ENCODE data around the gene ERI3. TPM values are rescaled to one million over a fixed set of nuclear protein-coding genes. Genes with fewer than 3 reads are reported as not detected.

Gene ERI3
- total and polyA plus RNA-seq, 2 of the 13 experiments (the other 11 are each of a cell fraction or from before 2014, with no cell fraction given) = 35.6 to 35.9 TPM

DNA sequence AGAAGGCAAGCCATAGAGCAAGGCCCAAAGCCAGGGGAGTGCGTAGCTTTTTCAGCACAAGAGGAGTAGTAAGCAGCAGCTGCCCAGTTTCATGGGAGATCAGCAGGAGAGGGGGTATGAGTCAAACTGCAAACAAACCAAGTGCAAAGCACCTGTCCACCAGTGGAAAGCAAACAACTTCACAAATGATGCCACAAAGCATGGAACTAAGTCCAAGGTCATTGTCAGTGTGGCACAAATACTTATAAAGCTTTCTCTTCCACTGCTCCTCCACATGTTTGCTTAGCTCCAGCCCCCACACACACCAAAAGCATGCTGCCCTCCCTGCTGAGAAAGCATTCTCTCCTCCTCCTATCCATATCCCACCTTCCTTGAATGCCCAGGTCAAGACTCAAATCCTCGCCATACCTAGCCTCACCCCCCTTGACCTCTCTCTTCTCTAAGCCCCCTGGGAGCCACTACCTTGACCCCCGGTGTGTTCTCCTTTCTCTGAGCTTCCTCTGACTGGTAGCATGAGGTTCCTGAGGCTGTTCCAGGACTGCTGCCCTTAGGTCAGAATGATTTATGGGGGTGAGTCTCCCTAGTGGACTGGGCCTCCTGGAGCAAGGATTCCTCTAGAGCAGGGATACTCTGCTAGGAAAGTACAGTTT lies 71.4 kb downstream of the ERI3 start (continued):
- TF ChIP-seq, protein P1, sequence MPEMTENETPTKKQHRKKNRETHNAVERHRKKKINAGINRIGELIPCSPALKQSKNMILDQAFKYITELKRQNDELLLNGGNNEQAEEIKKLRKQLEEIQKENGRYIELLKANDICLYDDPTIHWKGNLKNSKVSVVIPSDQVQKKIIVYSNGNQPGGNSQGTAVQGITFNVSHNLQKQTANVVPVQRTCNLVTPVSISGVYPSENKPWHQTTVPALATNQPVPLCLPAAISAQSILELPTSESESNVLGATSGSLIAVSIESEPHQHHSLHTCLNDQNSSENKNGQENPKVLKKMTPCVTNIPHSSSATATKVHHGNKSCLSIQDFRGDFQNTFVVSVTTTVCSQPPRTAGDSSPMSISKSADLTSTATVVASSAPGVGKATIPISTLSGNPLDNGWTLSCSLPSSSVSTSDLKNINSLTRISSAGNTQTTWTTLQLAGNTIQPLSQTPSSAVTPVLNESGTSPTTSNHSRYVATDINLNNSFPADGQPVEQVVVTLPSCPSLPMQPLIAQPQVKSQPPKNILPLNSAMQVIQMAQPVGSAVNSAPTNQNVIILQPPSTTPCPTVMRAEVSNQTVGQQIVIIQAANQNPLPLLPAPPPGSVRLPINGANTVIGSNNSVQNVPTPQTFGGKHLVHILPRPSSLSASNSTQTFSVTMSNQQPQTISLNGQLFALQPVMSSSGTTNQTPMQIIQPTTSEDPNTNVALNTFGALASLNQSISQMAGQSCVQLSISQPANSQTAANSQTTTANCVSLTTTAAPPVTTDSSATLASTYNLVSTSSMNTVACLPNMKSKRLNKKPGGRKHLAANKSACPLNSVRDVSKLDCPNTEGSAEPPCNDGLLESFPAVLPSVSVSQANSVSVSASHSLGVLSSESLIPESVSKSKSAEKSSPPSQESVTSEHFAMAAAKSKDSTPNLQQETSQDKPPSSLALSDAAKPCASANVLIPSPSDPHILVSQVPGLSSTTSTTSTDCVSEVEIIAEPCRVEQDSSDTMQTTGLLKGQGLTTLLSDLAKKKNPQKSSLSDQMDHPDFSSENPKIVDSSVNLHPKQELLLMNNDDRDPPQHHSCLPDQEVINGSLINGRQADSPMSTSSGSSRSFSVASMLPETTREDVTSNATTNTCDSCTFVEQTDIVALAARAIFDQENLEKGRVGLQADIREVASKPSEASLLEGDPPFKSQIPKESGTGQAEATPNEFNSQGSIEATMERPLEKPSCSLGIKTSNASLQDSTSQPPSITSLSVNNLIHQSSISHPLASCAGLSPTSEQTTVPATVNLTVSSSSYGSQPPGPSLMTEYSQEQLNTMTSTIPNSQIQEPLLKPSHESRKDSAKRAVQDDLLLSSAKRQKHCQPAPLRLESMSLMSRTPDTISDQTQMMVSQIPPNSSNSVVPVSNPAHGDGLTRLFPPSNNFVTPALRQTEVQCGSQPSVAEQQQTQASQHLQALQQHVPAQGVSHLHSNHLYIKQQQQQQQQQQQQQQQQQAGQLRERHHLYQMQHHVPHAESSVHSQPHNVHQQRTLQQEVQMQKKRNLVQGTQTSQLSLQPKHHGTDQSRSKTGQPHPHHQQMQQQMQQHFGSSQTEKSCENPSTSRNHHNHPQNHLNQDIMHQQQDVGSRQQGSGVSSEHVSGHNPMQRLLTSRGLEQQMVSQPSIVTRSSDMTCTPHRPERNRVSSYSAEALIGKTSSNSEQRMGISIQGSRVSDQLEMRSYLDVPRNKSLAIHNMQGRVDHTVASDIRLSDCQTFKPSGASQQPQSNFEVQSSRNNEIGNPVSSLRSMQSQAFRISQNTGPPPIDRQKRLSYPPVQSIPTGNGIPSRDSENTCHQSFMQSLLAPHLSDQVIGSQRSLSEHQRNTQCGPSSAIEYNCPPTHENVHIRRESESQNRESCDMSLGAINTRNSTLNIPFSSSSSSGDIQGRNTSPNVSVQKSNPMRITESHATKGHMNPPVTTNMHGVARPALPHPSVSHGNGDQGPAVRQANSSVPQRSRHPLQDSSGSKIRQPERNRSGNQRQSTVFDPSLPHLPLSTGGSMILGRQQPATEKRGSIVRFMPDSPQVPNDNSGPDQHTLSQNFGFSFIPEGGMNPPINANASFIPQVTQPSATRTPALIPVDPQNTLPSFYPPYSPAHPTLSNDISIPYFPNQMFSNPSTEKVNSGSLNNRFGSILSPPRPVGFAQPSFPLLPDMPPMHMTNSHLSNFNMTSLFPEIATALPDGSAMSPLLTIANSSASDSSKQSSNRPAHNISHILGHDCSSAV (CRISPR knock-in tag; IDR thresholded peaks at IDR 0.05; ENCODE audit: borderline replicate concordance) = no peak
- TF ChIP-seq, protein P2, sequence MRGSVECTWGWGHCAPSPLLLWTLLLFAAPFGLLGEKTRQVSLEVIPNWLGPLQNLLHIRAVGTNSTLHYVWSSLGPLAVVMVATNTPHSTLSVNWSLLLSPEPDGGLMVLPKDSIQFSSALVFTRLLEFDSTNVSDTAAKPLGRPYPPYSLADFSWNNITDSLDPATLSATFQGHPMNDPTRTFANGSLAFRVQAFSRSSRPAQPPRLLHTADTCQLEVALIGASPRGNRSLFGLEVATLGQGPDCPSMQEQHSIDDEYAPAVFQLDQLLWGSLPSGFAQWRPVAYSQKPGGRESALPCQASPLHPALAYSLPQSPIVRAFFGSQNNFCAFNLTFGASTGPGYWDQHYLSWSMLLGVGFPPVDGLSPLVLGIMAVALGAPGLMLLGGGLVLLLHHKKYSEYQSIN (CRISPR knock-in tag; IDR thresholded peaks at IDR 0.05; ENCODE audit: borderline replicate concordance) = no peak
- TF ChIP-seq ZFY (CRISPR knock-in tag; IDR thresholded peaks at IDR 0.05) = peak; percentile 66; the same call in 1 of the 2 replicates
- TF ChIP-seq, protein P3, sequence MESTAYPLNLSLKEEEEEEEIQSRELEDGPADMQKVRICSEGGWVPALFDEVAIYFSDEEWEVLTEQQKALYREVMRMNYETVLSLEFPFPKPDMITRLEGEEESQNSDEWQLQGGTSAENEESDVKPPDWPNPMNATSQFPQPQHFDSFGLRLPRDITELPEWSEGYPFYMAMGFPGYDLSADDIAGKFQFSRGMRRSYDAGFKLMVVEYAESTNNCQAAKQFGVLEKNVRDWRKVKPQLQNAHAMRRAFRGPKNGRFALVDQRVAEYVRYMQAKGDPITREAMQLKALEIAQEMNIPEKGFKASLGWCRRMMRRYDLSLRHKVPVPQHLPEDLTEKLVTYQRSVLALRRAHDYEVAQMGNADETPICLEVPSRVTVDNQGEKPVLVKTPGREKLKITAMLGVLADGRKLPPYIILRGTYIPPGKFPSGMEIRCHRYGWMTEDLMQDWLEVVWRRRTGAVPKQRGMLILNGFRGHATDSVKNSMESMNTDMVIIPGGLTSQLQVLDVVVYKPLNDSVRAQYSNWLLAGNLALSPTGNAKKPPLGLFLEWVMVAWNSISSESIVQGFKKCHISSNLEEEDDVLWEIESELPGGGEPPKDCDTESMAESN (CRISPR knock-in tag; conservative IDR thresholded peaks at IDR 0.05) = peak; percentile 56
- peak; percentile 94 for TF ChIP-seq NCOR1 (IDR thresholded peaks at IDR 0.05; ENCODE audit: borderline replicate concordance, low read length)
- no peak for TF ChIP-seq ZNF570 (CRISPR knock-in tag; IDR thresholded peaks at IDR 0.05; ENCODE audit: borderline replicate concordance)
- peak; percentile 80 for TF ChIP-seq RFXAP (CRISPR knock-in tag; IDR thresholded peaks at IDR 0.05; ENCODE audit: borderline replicate concordance)
- peak; percentile 90 for TF ChIP-seq NFIC (IDR thresholded peaks at IDR 0.05; ENCODE audit: low read length)
- TF ChIP-seq ZNF616 (CRISPR knock-in tag; IDR thresholded peaks at IDR 0.05; ENCODE audit: low read depth) = no peak
